Measurements from ENCODE around the gene CIAO3. TPM values are rescaled to one million over a fixed set of nuclear protein-coding genes. Genes with fewer than 3 reads are reported as not detected.
"Not testable (repeated sequence)": the region's sequence is repeated elsewhere in the genome, so short reads cannot be mapped to it uniquely, and the experiment has no call there.

Gene CIAO3
- total RNA-seq, 1 donor from 2014 or later: 37.6 TPM

- intact Hi-C loops (cut with micrococcal nuclease): no loop called here
Observed at GRCh38 chr16:724188-725040, 16.4 kb downstream of the CIAO3 start.

GRCh38 chr16:723695-724094, 17.1 kb downstream of the CIAO3 start:
- intact Hi-C loops (cut with micrococcal nuclease): no loop called here

GRCh38 chr16:722835-723633, 17.8 kb downstream of the CIAO3 start:
- intact Hi-C loops (cut with micrococcal nuclease): no loop called here

GRCh38 chr16:721765-722540, 18.8 kb downstream of the CIAO3 start:
- intact Hi-C loops (cut with micrococcal nuclease): no loop called here

- intact Hi-C loops (cut with micrococcal nuclease): no loop called here
Observed at GRCh38 chr16:720990-721764, 19.6 kb downstream of the CIAO3 start, which contains the start of gene ANTKMT. TSS of gene ANTKMT (plus strand) at chr16:721146. CDS start at chr16:721275, 129 bp downstream.

GRCh38 chr16:720447-720989, 20.3 kb downstream of the CIAO3 start:
- intact Hi-C loops (cut with micrococcal nuclease): no loop called here

GRCh38 chr16:719815-720446, 20.9 kb downstream of the CIAO3 start:
- intact Hi-C loops (cut with micrococcal nuclease): no loop called here

GRCh38 chr16:718922-719321, 21.9 kb downstream of the CIAO3 start:
- intact Hi-C loops (cut with micrococcal nuclease): no loop called here

GRCh38 chr16:718389-718788, 22.4 kb downstream of the CIAO3 start:
- intact Hi-C loops (cut with micrococcal nuclease): no loop called here

- intact Hi-C loops (cut with micrococcal nuclease): no loop called here
Observed at GRCh38 chr16:717450-718245, 23.1 kb downstream of the CIAO3 start.

- intact Hi-C loops (cut with micrococcal nuclease): no loop called here
Observed at GRCh38 chr16:716768-717325, 23.9 kb downstream of the CIAO3 start.

GRCh38 chr16:716200-716568, 24.6 kb downstream of the CIAO3 start:
- intact Hi-C loops (cut with micrococcal nuclease): no loop called here

GRCh38 chr16:715477-716199, 25.2 kb downstream of the CIAO3 start:
- intact Hi-C loops (cut with micrococcal nuclease): loop anchor here (2.0 kb wide), 1 partner anchor 25 kb away; the partner anchor contains the start of gene CIAO3

GRCh38 chr16:714558-715476, 26.0 kb downstream of the CIAO3 start, which contains the start of gene METRN:
TSS of gene METRN (plus strand) at chr16:715118. CDS start at chr16:715290, 172 bp downstream.
- intact Hi-C loops (cut with micrococcal nuclease): loop anchor here (2.0 kb wide), 1 partner anchor 26 kb away; the partner anchor contains the start of gene CIAO3

- intact Hi-C loops (cut with micrococcal nuclease): loop anchor here (2.0 kb wide), 1 partner anchor 27 kb away; the partner anchor contains the start of gene CIAO3
Observed at GRCh38 chr16:714079-714478, 26.7 kb downstream of the CIAO3 start.

- intact Hi-C loops (cut with micrococcal nuclease): not testable (repeated sequence)
Observed at GRCh38 chr16:712740-713250, 28.0 kb downstream of the CIAO3 start.
